Measurements from ENCODE around the gene RAD51. TPM values are rescaled to one million over a fixed set of nuclear protein-coding genes. Genes with fewer than 3 reads are reported as not detected.
A peak's percentile ranks its signal among the peaks of the same experiment; 100 is the strongest.
"Not testable (repeated sequence)": the region's sequence is repeated elsewhere in the genome, so short reads cannot be mapped to it uniquely, and the experiment has no call there.

Gene RAD51
- total RNA-seq (1 to 10 TPM in 2 of 4 donors, under 1 TPM in 2; 0.20 to 1.4 (median 0.81) TPM), polyA plus RNA-seq (0.25 TPM)
- long read RNA-seq, donor 1: 0 reads
- long read RNA-seq, donor 2, partial matches to known transcripts: 0 of 1 reads
- long read RNA-seq, donor 2, other reads (novel, unspliced or antisense): 0 of 1 reads
- long read RNA-seq, donor 3, partial matches to known transcripts: 0 of 1 reads
- long read RNA-seq, donor 3, other reads (novel, unspliced or antisense): 0 of 1 reads
- long read RNA-seq, donor 4: 0 reads

GRCh38 chr15:40694688-40695468 is at the start of gene RAD51:
Gene RAD51 (plus strand): TSS chr15:40695174. CDS start chr15:40698759, 3,585 bp downstream.
- Histone ChIP-seq H3K4me3 (ENCODE audit: low read length) (peak within 1 kb of the TSS; percentile 72), H3K27me3 (ENCODE audit: control insufficient read depth, insufficient read depth) (no peaks in the 10 kb centered on the region), H3K27ac (ENCODE audit: low read length) (peak within 1 kb of the TSS; percentile 98), H3K9me3 (ENCODE audit: control insufficient read depth, low read length) (no peaks in the 10 kb centered on the region), H3K4me1 (ENCODE audit: control insufficient read depth, insufficient read depth, low read length) (peaks cover 7% of the 10 kb centered on the region)
- under 1% methylated on average over 81 of the region's 81 CpGs for WGBS
- DNase-seq (peak; percentile 95 to 98 (median 97)), ATAC-seq (peak; percentile 99)
- intact Hi-C loops (cut with DNase I): loop anchor here in 1 of 4 donors (10.0 kb wide), 1 partner anchor 200 kb away; the partner anchor contains the start of gene VPS18

DNA sequence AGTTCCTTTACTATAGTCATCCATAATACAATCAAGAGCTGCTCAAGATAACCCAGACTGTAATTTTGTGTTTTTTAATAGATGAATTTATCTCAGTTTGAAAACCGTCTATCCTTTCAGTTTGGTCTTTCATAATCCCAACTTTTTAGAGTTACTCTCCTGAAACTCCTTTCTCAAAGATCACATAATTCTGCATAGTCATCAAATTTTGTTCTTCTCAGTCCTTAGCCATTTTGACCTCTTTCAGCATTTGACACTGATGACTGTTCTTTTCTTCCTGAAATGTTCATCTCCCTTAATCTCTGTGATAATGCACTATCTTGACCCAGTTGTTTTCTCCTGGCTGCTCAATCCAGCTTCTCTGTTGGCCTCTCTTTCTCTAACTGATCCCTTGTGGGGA is 47.5 kb upstream of the RAD51 start:
- Histone ChIP-seq H3K4me1 (ENCODE audit: control insufficient read depth, insufficient read depth, low read length) (no peaks in the 10 kb centered on the region), H3K27ac (ENCODE audit: low read length) (no peak overlapping the region), H3K9me3 (ENCODE audit: control insufficient read depth, low read length) (no peaks in the 10 kb centered on the region), H3K27me3 (ENCODE audit: control insufficient read depth, insufficient read depth) (no peaks in the 10 kb centered on the region), H3K4me3 (ENCODE audit: low read length) (no peak overlapping the region)
- ATAC-seq: no peak
- DNase-seq: no peak
- WGBS: 95% methylated on average over 1 of the region's 1 CpG
- intact Hi-C loops (cut with DNase I): no loop called here

- H3K4me1 ChIP-seq (ENCODE audit: control insufficient read depth, insufficient read depth, low read length): no peaks in the 10 kb centered on the region
- intact Hi-C loops (cut with DNase I): no loop called here
- H3K27me3 ChIP-seq (ENCODE audit: control insufficient read depth, insufficient read depth): no peaks in the 10 kb centered on the region
- H3K9me3 ChIP-seq (ENCODE audit: control insufficient read depth, low read length): no peaks in the 10 kb centered on the region
- H3K4me3 ChIP-seq (ENCODE audit: low read length): no peak overlapping the region
- DNase-seq: no peak
- H3K27ac ChIP-seq (ENCODE audit: low read length): no peak overlapping the region
- ATAC-seq: no peak
These were observed 44.5 kb upstream of the RAD51 start for GRCh38 chr15:40650479-40650878.

DNA sequence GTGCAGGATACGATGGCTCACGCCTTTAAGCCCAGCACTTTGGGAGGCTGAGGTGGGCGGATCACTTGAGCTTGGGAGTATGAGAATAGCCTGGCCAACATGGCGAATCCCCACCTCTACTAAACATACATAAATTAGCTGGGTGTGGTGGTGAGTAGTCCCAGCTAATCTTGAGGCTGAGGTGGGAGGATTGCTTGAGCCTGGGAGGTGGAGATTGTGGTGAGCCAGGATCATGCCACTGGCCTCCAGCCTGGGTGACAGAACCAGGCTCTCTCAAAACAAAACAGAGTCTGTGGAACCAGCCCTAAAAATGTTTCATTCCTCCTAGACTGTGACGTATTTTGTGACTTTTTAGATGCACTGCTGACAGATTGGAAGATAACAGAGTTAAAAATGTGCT is 34.3 kb upstream of the RAD51 start:
- H3K27ac ChIP-seq (ENCODE audit: low read length): no peak overlapping the region
- no peak for ATAC-seq
- no peak overlapping the region for H3K4me3 ChIP-seq (ENCODE audit: low read length)
- intact Hi-C loops (cut with DNase I): no loop called here
- DNase-seq: no peak
- 98% methylated on average over 5 of the region's 5 CpGs for WGBS
- H3K4me1 ChIP-seq (ENCODE audit: control insufficient read depth, insufficient read depth, low read length): no peaks in the 10 kb centered on the region
- H3K9me3 ChIP-seq (ENCODE audit: control insufficient read depth, low read length): no peaks in the 10 kb centered on the region
- no peaks in the 10 kb centered on the region for H3K27me3 ChIP-seq (ENCODE audit: control insufficient read depth, insufficient read depth)

DNA sequence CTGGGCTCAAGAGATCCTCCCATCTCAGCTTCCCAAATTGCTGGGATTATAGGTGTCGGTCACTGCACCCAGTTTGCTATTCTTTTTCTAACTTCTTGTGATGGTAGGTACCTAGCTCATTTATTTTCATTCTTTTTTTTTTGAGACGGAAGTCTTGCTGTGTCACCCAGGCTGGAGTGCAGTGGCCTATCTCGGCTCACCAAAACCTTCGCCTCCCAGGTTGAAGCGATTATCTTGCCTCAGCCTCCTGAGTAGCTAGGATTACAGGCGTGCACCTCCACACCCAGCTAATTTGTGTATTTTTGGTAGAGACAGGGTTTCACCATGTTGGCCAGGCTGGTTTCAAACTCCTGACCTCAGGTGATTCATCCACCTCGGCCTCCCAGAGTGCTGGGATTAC is 30.1 kb upstream of the RAD51 start:
- Histone ChIP-seq H3K27me3 (ENCODE audit: control insufficient read depth, insufficient read depth) (no peaks in the 10 kb centered on the region), H3K4me3 (ENCODE audit: low read length) (no peak overlapping the region), H3K27ac (ENCODE audit: low read length) (no peak overlapping the region), H3K9me3 (ENCODE audit: control insufficient read depth, low read length) (no peaks in the 10 kb centered on the region), H3K4me1 (ENCODE audit: control insufficient read depth, insufficient read depth, low read length) (no peaks in the 10 kb centered on the region)
- DNase-seq (no peak), ATAC-seq (no peak)
- 97% methylated on average over 7 of the region's 7 CpGs for WGBS
- intact Hi-C loops (cut with DNase I): no loop called here

GRCh38 chr15:40676290-40676689 is 18.7 kb upstream of the RAD51 start:
- intact Hi-C loops (cut with DNase I): loop anchor here in 1 of 4 donors (5.0 kb wide), 1 partner anchor 216 kb away; the partner anchor contains the start of gene VPS18
- 87% methylated on average over 6 of the region's 6 CpGs for WGBS
- H3K4me1 ChIP-seq (ENCODE audit: control insufficient read depth, insufficient read depth, low read length); H3K4me3 ChIP-seq (ENCODE audit: low read length); H3K27me3 ChIP-seq (ENCODE audit: control insufficient read depth, insufficient read depth); H3K27ac ChIP-seq (ENCODE audit: low read length); ATAC-seq; H3K9me3 ChIP-seq (ENCODE audit: control insufficient read depth, low read length); DNase-seq: not testable (repeated sequence)

DNA sequence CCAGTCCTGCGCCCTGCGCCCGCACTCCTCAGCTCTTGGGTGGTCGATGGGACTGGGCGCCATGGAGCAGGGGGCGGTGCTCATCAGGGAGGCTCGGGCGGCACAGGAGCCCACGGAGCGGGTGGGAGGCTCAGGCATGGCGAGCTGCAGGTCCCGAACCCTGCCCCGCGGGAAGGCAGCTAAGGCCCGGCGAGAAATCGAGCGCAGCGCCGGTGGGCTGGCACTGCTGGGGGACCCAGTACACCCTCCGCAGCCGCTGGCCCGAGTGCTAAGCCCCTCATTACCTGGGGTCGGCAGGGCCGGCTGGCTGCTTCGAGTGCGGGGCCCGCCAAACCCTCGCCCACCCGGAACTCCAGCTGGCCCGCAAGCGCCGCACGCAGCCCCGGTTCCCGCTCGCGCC is 18.1 kb upstream of the RAD51 start:
- H3K4me1 ChIP-seq (ENCODE audit: control insufficient read depth, insufficient read depth, low read length); ATAC-seq; DNase-seq; H3K9me3 ChIP-seq (ENCODE audit: control insufficient read depth, low read length); H3K4me3 ChIP-seq (ENCODE audit: low read length); H3K27me3 ChIP-seq (ENCODE audit: control insufficient read depth, insufficient read depth); H3K27ac ChIP-seq (ENCODE audit: low read length): not testable (repeated sequence)
- intact Hi-C loops (cut with DNase I): loop anchor here in 1 of 4 donors (5.0 kb wide), 1 partner anchor 215 kb away; the partner anchor contains the start of gene VPS18
- WGBS: 97% methylated on average over 34 of the region's 38 CpGs

DNA sequence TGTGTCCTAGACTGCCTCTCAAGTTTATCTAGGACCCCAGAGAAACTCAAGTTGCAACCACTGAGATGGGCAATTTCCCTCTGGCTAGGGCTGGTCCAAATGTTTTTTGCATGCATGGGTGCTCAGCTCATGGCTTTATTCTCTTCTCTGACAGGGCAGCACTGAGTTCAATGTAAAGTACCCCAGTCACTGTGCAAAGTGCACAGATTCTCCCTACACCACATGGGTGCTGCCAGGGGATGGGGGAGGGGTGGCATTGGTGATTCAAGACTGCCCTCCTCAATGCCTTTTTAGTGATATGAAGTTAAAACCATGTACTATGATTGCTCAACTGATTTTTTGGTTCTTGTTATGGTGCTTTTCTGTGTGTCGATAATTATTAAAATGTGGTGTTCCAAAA is 14.8 kb upstream of the RAD51 start:
- ATAC-seq (no peak), DNase-seq (no peak)
- H3K4me3 ChIP-seq (ENCODE audit: low read length): no peak overlapping the region
- H3K9me3 ChIP-seq (ENCODE audit: control insufficient read depth, low read length): no peaks in the 10 kb centered on the region
- WGBS: 96% methylated on average over 1 of the region's 1 CpG
- H3K27ac ChIP-seq (ENCODE audit: low read length): no peak overlapping the region
- H3K27me3 ChIP-seq (ENCODE audit: control insufficient read depth, insufficient read depth): no peaks in the 10 kb centered on the region
- intact Hi-C loops (cut with DNase I): no loop called here
- H3K4me1 ChIP-seq (ENCODE audit: control insufficient read depth, insufficient read depth, low read length): no peaks in the 10 kb centered on the region

DNA sequence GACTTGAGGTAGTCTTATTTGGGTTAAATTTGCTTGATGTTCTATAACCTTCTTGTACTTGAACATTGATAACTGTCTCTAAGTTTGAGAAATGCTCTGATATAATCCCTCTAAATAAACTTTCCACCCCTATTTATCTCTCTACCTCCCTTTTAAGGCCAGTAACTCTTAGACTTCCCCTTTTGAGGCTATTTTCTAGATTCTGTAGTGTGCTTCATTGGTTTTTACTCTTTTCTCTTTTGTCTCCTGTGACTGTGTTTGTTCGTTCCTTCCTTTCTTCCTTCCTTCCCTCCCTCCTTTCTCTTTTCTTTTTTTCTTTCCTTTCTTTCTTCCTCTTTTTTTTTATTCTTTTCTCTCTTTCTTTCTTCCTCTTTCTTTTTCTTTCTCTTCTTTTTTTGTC is 14.0 kb upstream of the RAD51 start:
- H3K9me3 ChIP-seq (ENCODE audit: control insufficient read depth, low read length); H3K4me3 ChIP-seq (ENCODE audit: low read length); H3K27me3 ChIP-seq (ENCODE audit: control insufficient read depth, insufficient read depth); H3K27ac ChIP-seq (ENCODE audit: low read length); ATAC-seq; DNase-seq; H3K4me1 ChIP-seq (ENCODE audit: control insufficient read depth, insufficient read depth, low read length); intact Hi-C loops (cut with DNase I): not testable (repeated sequence)
- WGBS: 67% methylated on average over 1 of the region's 1 CpG

DNA sequence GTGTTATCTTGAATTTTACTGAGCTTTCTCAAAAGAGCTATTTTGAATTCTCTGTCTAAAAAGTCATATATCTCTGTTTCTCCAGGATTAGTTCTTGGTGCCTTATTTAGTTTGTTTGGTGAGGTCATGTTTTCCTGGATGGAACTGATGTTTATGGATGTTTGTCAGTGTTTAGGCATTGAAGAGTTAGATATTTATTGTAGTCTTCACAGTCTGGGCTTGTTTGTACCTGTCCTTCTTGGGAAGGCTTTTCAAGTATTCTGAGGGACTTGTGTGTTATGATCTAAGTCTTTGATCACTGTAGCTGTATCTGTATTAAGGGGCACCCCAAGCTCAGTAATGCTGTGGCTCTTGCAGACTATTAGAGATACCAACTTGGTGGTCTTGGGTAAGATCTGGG is 10.6 kb upstream of the RAD51 start:
- no peaks in the 10 kb centered on the region for H3K4me1 ChIP-seq (ENCODE audit: control insufficient read depth, insufficient read depth, low read length)
- H3K9me3 ChIP-seq (ENCODE audit: control insufficient read depth, low read length): no peaks in the 10 kb centered on the region
- intact Hi-C loops (cut with DNase I): no loop called here
- H3K27me3 ChIP-seq (ENCODE audit: control insufficient read depth, insufficient read depth): no peaks in the 10 kb centered on the region
- DNase-seq (no peak), ATAC-seq (no peak)
- no peak overlapping the region for H3K27ac ChIP-seq (ENCODE audit: low read length)
- no peak overlapping the region for H3K4me3 ChIP-seq (ENCODE audit: low read length)

DNA sequence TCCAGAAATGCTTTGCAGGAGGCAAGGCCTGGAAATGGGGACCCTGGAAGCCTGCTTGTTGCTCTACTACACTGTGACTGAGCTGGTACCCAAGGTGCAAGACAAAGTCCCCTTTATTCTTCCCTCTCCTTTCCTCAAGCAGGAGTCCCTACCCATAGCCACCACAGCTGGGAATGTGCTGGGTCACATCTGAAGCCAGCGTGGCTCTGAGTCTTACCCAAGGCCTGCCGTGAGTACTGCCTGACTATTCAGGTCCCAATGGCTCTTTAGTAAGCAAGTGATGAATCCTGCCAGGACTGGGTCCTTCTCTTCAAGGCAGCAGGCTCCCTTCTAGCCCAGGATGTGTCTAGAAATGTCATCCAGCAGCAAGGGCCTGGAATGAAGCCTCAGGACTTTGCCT is 9.6 kb upstream of the RAD51 start:
- 85% methylated on average over 2 of the region's 2 CpGs for WGBS
- DNase-seq (no peak), ATAC-seq (no peak)
- Histone ChIP-seq H3K4me3 (ENCODE audit: low read length) (no peak overlapping the region), H3K4me1 (ENCODE audit: control insufficient read depth, insufficient read depth, low read length) (no peaks in the 10 kb centered on the region), H3K27ac (ENCODE audit: low read length) (no peak overlapping the region), H3K9me3 (ENCODE audit: control insufficient read depth, low read length) (no peaks in the 10 kb centered on the region), H3K27me3 (ENCODE audit: control insufficient read depth, insufficient read depth) (no peaks in the 10 kb centered on the region)
- intact Hi-C loops (cut with DNase I): no loop called here

Data from right cardiac atrium (tissue), 5 donors.